ENCODE measurements around the gene VEZT. TPM values are rescaled to one million over a fixed set of nuclear protein-coding genes. Genes with fewer than 3 reads are reported as not detected.
A peak's percentile ranks its signal among the peaks of the same experiment; 100 is the strongest.

Gene VEZT
- polyA plus RNA-seq, 1 of the 3 experiments (the other 2 are of a cell fraction), result 41.2 TPM

- TF ChIP-seq RXRA (IDR thresholded peaks at IDR 0.05; ENCODE audit: borderline replicate concordance, low read depth), result no peak
- no peak for TF ChIP-seq EZH2phosphoT487 (IDR thresholded peaks at IDR 0.05; ENCODE audit: borderline replicate concordance, low read depth)
- TF ChIP-seq CTCF (IDR thresholded peaks at IDR 0.05), result no peak
- TF ChIP-seq, protein P1, sequence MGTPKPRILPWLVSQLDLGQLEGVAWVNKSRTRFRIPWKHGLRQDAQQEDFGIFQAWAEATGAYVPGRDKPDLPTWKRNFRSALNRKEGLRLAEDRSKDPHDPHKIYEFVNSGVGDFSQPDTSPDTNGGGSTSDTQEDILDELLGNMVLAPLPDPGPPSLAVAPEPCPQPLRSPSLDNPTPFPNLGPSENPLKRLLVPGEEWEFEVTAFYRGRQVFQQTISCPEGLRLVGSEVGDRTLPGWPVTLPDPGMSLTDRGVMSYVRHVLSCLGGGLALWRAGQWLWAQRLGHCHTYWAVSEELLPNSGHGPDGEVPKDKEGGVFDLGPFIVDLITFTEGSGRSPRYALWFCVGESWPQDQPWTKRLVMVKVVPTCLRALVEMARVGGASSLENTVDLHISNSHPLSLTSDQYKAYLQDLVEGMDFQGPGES (IDR thresholded peaks at IDR 0.05; ENCODE audit: low read depth, low read length), result no peak
Measured at GRCh38 chr12:95215949-95216348, 1.7 kb upstream of the VEZT start (continued).

DNA sequence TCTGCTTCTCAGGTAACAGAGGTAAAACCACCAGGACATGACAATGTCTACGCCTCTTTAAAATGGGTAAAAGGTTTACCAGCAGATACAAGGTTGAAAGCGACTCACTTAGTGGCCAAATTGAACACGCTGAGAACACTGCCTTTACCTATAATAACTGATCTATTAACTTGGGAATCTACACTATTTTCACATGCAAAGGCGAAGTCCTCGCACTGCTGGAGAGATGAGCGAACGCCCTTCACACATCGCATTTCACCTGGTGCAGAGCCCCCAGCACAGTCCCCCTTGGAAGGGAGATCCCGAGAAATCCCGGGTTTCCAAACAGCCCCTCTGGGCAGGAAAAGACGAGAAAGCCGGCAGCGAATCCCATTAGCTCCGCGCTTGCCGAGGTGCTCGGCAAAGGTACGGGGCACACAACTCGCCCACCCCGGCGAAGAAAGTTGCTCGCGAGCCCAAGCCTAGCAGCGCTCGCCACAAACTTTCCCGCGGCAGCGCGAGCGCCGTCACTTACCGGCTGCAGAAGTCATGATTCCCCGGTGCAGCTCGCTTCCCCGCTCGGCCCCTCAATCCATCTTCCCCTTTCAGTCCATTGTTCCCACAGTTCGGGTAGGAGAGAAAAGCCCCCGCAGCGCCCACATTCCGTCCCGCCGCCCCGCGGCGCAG, 763 bp upstream of the VEZT start:
- peak overlapping the region; percentile 76 for H3K9ac ChIP-seq
- H3K27ac ChIP-seq (ENCODE audit: low read depth in 2 of 2, low read length in 1 of 2), result peak overlapping the region; percentile 76 to 89
- H3K27me3 ChIP-seq (ENCODE audit: insufficient read depth), result no peaks in the 10 kb centered on the region
- peaks cover 89% of the 10 kb centered on the region for H3K79me2 ChIP-seq (ENCODE audit: insufficient read depth)
- POLR2A ChIA-PET, result interaction anchor here (0.9 to 1.4 kb wide), 5 partner anchors 24 to 257 kb away, joined by 3 to 14 read pairs (median 4); partner anchors contain the start of genes METAP2 and NR2C1
- WGBS (ENCODE audit: low lambda C conversion rate), result 1% methylated on average over 30 of the region's 45 CpGs
- H3K9me3 ChIP-seq, result no peaks in the 10 kb centered on the region
- H3K9me2 ChIP-seq, result no peaks in the 10 kb centered on the region
- peak overlapping the region; percentile 91 for H3K4me2 ChIP-seq
- peaks cover 35% of the 10 kb centered on the region for H3F3A ChIP-seq (replicated peaks; ENCODE audit: insufficient read depth)
- peak; percentile 50 for DNase-seq
- peak overlapping the region; percentile 74 for H2AFZ ChIP-seq (ENCODE audit: low read depth)
- CTCF ChIA-PET, result interaction anchor here (0.8 to 3.5 kb wide), 13 partner anchors 17 to 324 kb away, joined by 3 to 37 read pairs (median 3); partner anchors contain the start of genes METAP2 and NR2C1
- H3K36me3 ChIP-seq (replicated peaks in 1 of 2; ENCODE audit: control insufficient read depth in 1 of 2, insufficient read depth in 2 of 2, low read length in 1 of 2), result peaks cover 0 to 3% of the 10 kb centered on the region in 2 experiments
- H3K4me3 ChIP-seq (ENCODE audit: low read depth in 2 of 2, low read length in 1 of 2), result peak overlapping the region; percentile 93 to 97
- no peaks in the 10 kb centered on the region; the same call in 1 of the 2 replicates for H4K20me1 ChIP-seq (ENCODE audit: insufficient read depth)
- TF ChIP-seq SMC3 (IDR thresholded peaks at IDR 0.05; ENCODE audit: low read depth, low read length), result peak; percentile 16; the same call in 1 of the 2 replicates
- no peak for TF ChIP-seq YY1 (IDR thresholded peaks at IDR 0.05; ENCODE audit: low read depth)
- TF ChIP-seq RAD21 (IDR thresholded peaks at IDR 0.05; ENCODE audit: low read length), result 0 out of 2 replicates have a peak, but pooled peaks have one; percentile 7
- H3K4me1 ChIP-seq (ENCODE audit: control insufficient read depth in 1 of 2, insufficient read depth in 2 of 2, low read depth in 1 of 2, low read length in 1 of 2), result peaks cover 14 to 31% of the 10 kb centered on the region in 2 experiments; a peak in 3 of 4 replicates
